ENCODE data around the gene C10orf62.

Gene C10orf62

GRCh38 chr10:97640174-97640867 lies 50.8 kb downstream of the C10orf62 start, which contains the start of gene PI4K2A:
Gene PI4K2A, plus strand, starts transcription at chr10:97640671. Its CDS starts 72 bp downstream, at chr10:97640743.
- TF ChIP-seq, protein P1, sequence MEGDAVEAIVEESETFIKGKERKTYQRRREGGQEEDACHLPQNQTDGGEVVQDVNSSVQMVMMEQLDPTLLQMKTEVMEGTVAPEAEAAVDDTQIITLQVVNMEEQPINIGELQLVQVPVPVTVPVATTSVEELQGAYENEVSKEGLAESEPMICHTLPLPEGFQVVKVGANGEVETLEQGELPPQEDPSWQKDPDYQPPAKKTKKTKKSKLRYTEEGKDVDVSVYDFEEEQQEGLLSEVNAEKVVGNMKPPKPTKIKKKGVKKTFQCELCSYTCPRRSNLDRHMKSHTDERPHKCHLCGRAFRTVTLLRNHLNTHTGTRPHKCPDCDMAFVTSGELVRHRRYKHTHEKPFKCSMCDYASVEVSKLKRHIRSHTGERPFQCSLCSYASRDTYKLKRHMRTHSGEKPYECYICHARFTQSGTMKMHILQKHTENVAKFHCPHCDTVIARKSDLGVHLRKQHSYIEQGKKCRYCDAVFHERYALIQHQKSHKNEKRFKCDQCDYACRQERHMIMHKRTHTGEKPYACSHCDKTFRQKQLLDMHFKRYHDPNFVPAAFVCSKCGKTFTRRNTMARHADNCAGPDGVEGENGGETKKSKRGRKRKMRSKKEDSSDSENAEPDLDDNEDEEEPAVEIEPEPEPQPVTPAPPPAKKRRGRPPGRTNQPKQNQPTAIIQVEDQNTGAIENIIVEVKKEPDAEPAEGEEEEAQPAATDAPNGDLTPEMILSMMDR (IDR thresholded peaks at IDR 0.05; ENCODE audit: low read depth, low read length, missing control alignments), result no peak
- in situ Hi-C loops (cut with HindIII; ENCODE audit: low sequenced_read_pairs), result no loop called here
- DNase-seq (ENCODE audit: low read depth), result peak; percentile 98
- H3K4me3 ChIP-seq (ENCODE audit: low read depth, low read length), result peak within 1 kb of the TSS; percentile 81

All from astrocyte of the cerebellum (primary cell).